ENCODE measurements around the gene DCLK1.

Gene DCLK1

DNA sequence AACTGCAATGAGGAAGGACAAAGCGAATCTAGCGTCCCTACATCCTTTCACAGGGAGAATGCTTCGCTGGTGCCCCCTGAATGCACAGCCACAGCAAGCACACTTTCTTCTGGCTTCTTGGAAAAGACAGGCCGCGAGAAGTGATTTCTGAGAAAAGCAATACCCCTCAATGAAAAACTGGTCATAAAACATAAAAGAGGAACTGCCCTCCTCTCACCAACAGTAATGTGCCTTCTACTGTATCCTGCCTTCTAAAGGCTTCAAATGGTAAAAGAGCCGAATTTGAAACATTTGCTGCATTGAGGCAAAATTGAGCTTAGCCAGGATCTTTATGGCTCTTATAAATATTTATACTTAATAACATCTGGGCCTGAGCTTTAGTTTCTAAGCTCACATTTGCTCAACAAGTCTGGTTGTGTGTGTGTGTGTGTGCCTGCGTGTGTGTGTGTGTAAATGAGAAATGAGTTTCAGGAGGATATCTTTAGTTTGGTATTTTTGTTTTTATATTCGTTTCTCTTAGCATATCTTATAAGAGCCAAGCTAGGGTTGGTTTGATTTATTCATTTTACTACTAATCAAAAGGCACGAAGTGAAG lies 408.6 kb downstream of the DCLK1 start:
- in situ Hi-C loops (cut with HindIII; ENCODE audit: low sequenced_read_pairs), result no loop called here

DNA sequence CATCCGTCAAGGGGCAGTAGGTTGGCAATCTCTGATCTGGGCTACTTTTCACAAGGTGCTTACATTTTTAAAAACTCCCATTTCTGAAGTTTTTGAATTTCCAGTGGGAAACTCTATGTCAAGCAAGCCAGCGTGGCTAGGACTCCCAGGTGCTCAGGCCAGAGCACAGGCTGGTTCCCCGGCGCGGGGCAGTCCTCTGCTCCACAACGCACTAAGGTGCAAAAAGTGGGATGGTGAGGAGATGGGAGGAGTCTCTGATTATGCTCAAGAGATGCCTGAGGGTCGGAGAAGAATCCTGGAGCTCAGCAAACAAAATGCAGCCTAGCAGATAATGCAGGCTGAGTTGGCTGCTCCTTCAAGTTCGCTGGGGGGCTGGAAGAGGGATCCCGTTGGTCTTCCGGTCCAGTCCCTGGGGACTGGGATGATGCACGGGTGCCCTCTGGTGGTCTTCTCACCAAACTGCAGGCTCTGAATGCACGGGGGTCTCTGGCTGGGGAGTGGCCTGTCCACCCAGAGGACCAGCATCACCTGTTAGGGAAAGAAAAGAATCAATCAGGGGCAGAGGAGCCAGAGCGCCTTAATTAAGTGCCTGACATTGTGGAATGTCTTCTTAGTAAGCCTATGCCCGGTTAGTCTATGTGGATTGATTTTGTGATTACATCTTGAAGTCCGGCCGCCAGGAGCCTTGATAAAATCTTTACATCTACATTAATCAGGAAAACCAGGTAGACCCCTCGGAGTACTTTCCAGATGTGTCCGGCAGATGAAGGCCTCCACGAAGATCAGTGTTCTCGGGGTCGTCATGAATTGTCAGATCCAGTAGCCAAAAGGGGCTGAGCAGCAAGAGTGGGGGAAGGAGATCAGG lies 410.3 kb downstream of the DCLK1 start:
- in situ Hi-C loops (cut with HindIII; ENCODE audit: low sequenced_read_pairs), result no loop called here

DNA sequence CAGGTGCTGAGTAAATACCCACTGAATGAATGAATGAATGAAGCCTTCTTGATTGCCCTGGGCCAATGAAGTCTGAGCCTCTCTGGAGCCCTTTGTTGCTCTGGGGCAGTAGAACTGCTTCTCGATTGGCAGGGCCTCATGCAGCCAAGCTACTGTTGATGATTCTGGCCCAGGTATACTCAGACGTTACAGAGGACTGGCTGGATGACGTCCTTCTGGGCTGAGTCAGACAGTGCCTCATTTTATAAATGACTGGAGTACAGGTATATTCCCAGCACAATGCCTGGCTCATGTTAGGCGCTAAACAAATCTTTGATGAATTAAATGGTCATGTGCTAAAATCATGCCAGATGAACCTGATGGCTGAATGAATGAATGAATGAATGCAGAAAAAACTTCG lies 410.9 kb downstream of the DCLK1 start:
- in situ Hi-C loops (cut with HindIII; ENCODE audit: low sequenced_read_pairs), result no loop called here

Measured in DLD1 (cell line).